ENCODE data around the gene RPL26. TPM values are rescaled to one million over a fixed set of nuclear protein-coding genes. Genes with fewer than 3 reads are reported as not detected.

RPL26 gene
- total RNA-seq, 1 experiment from 2014 or later = 2,696 TPM

Other genes starting within 250 kb of the RPL26 start
- gene PER1, start 230.8 kb downstream of the RPL26 start, total RNA-seq (2014; rRNA removed; shearing (Covaris generic)) = 3.0 and 8.2 TPM in 2 replicates
- gene VAMP2, start 220.2 kb downstream of the RPL26 start, total RNA-seq (2014; rRNA removed; shearing (Covaris generic)) = 2.0 and 2.1 TPM in 2 replicates
- 53.3 and 64.7 TPM in 2 replicates for gene TMEM107, start 206.8 kb downstream of the RPL26 start, total RNA-seq (2014; rRNA removed; shearing (Covaris generic))
- gene BORCS6, start 193.0 kb downstream of the RPL26 start, total RNA-seq (2014; rRNA removed; shearing (Covaris generic)) = 3.0 and 5.9 TPM in 2 replicates
- gene AURKB, start 172.6 kb downstream of the RPL26 start, total RNA-seq (2014; rRNA removed; shearing (Covaris generic)) = 94.7 and 97.8 TPM in 2 replicates
- gene CTC1, start 135.1 kb downstream of the RPL26 start, total RNA-seq (2014; rRNA removed; shearing (Covaris generic)) = 3.4 and 3.7 TPM in 2 replicates
- 10.5 and 16.8 TPM in 2 replicates for gene PFAS, start 133.9 kb downstream of the RPL26 start, total RNA-seq (2014; rRNA removed; shearing (Covaris generic))
- gene RANGRF, start 94.5 kb downstream of the RPL26 start, total RNA-seq (2014; rRNA removed; shearing (Covaris generic)) = 10.7 and 14.9 TPM in 2 replicates
- 0.98 and 1.2 TPM in 2 replicates for gene SLC25A35, start 87.8 kb downstream of the RPL26 start, total RNA-seq (2014; rRNA removed; shearing (Covaris generic))
- not detected in 2 replicates for gene ARHGEF15, start 73.0 kb downstream of the RPL26 start, total RNA-seq (2014; rRNA removed; shearing (Covaris generic))
- gene ODF4, start 43.4 kb downstream of the RPL26 start, total RNA-seq (2014; rRNA removed; shearing (Covaris generic)) = not detected in 2 replicates
- gene RNF222, start 14.6 kb upstream of the RPL26 start, total RNA-seq (2014; rRNA removed; shearing (Covaris generic)) = not detected in 2 replicates
- gene NDEL1, start 52.7 kb upstream of the RPL26 start, total RNA-seq (2014; rRNA removed; shearing (Covaris generic)) = 23.6 and 26.4 TPM in 2 replicates
- gene MYH10, start 247.5 kb upstream of the RPL26 start, total RNA-seq (2014; rRNA removed; shearing (Covaris generic)) = 18.8 and 21.9 TPM in 2 replicates